Chondrocyte (in vitro differentiated cells): ENCODE measurements around the gene COL4A2. TPM values are rescaled to one million over a fixed set of nuclear protein-coding genes. Genes with fewer than 3 reads are reported as not detected.

ENCODE experiments used
- DNase-seq: peaks from one replicate; pipeline ENCODE4 v3.0.0; 2021; ENCODE audit warnings: mixed read lengths, low spot score
- H3K27ac Mint-ChIP-seq: one replicate; pipeline ENCODE4 v1.8.0; 2021; ENCODE audit warnings: mild to moderate bottlenecking, moderate library complexity, mixed read lengths; ENCODE audit not compliant: unreplicated experiment
- H3K27me3 Mint-ChIP-seq: 2 replicates; pipeline ENCODE4 v1.8.0; 2021; ENCODE audit warnings: low read depth, mixed read lengths
- H3K36me3 Mint-ChIP-seq: 2 replicates; pipeline ENCODE4 v1.8.0; 2021; ENCODE audit warnings: low read depth, mixed read lengths
- H3K4me1 Mint-ChIP-seq: 2 replicates; pipeline ENCODE4 v1.8.0; 2021; ENCODE audit warnings: low read depth, mild to moderate bottlenecking, mixed read lengths
- H3K4me3 Mint-ChIP-seq: one replicate; pipeline ENCODE4 v1.8.0; 2021; ENCODE audit warnings: mild to moderate bottlenecking, moderate library complexity, mixed read lengths; ENCODE audit not compliant: unreplicated experiment
- H3K9me3 Mint-ChIP-seq: 2 replicates; pipeline ENCODE4 v1.8.0; 2021; ENCODE audit warnings: low read depth, mixed read lengths
- total RNA-seq: library from RNA; stranded (reverse); gene quantifications from 3 replicates; pipeline ENCODE4 v1.2.1, GENCODE V29; 2021
- TF ChIP-seq, protein P1 (sequence below): fragments of 200-600 bp; sonication (generic); IDR thresholded peaks from 2 replicates; pipeline ENCODE4 v1.5.0; 2021; ENCODE audit warnings: antibody characterized with exemption, mild to moderate bottlenecking, moderate library complexity

COL4A2 gene
- total RNA-seq, 1 donor from 2014 or later = 2,366 TPM

DNA sequence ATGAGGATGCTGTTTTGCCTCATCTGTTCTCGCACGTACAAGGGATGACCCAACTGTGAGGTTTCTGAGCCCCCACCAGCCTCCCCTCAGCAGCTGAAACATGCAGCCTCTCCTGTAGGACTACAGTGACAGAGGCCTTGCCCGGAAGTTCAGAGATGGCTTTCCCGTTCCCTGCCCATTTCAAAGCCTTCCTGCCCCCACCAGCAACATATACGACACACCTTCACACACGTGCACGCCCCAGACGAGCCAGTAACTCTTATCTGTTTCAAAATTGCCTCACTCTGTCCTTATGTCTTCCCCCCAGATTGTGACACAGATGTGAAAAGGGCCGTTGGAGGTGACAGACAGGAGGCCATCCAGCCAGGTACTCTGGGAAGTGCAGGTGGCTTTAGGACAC lies 158.6 kb downstream of the COL4A2 start:
- H3K9me3 Mint-ChIP-seq = no peaks in the 10 kb centered on the region
- TF ChIP-seq, protein P1, sequence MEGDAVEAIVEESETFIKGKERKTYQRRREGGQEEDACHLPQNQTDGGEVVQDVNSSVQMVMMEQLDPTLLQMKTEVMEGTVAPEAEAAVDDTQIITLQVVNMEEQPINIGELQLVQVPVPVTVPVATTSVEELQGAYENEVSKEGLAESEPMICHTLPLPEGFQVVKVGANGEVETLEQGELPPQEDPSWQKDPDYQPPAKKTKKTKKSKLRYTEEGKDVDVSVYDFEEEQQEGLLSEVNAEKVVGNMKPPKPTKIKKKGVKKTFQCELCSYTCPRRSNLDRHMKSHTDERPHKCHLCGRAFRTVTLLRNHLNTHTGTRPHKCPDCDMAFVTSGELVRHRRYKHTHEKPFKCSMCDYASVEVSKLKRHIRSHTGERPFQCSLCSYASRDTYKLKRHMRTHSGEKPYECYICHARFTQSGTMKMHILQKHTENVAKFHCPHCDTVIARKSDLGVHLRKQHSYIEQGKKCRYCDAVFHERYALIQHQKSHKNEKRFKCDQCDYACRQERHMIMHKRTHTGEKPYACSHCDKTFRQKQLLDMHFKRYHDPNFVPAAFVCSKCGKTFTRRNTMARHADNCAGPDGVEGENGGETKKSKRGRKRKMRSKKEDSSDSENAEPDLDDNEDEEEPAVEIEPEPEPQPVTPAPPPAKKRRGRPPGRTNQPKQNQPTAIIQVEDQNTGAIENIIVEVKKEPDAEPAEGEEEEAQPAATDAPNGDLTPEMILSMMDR = no peak
- peaks cover 8% of the 10 kb centered on the region for H3K4me1 Mint-ChIP-seq
- no peak for DNase-seq
- H3K36me3 Mint-ChIP-seq = peaks cover 62% of the 10 kb centered on the region
- H3K27ac Mint-ChIP-seq = peak overlapping the region; percentile 75
- H3K27me3 Mint-ChIP-seq = no peaks in the 10 kb centered on the region
- no peak overlapping the region for H3K4me3 Mint-ChIP-seq

DNA sequence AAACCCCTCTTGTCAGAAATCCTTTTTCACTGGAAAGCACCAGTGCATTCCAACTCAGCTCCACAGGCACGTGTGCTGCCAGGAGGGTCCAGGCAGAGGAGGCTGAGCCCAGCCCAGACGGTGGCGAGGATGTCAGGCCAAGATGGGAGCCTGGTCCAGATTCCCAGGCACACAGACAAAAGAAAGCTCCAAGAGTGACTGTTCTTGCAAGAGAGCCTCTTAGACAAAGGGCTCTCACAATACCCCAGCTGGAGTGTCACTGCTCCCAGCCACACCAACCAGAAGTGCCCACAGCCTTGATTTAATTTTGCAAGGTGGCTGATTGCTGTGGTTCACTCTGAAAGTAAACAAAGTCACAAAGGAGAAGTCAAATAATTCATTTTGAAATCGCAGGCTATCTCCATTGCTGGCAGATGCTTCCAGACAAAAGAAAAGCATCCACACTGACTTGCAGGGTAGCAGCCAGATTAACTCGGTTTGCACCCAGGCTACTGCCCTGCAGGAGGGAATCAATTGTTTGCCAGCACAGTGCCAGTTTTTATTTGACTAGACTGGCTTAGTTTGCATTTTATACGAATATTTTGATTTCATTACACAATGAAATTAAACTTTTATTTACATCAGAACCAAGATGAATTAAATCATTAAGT lies 159.3 kb downstream of the COL4A2 start:
- DNase-seq = no peak
- Mint-ChIP-seq H3K9me3 (no peaks in the 10 kb centered on the region), H3K27ac (no peak overlapping the region), H3K36me3 (peaks cover 64% of the 10 kb centered on the region), H3K4me1 (peaks cover 10% of the 10 kb centered on the region), H3K4me3 (no peak overlapping the region), H3K27me3 (no peaks in the 10 kb centered on the region)
- TF ChIP-seq, protein P1 = no peak

DNA sequence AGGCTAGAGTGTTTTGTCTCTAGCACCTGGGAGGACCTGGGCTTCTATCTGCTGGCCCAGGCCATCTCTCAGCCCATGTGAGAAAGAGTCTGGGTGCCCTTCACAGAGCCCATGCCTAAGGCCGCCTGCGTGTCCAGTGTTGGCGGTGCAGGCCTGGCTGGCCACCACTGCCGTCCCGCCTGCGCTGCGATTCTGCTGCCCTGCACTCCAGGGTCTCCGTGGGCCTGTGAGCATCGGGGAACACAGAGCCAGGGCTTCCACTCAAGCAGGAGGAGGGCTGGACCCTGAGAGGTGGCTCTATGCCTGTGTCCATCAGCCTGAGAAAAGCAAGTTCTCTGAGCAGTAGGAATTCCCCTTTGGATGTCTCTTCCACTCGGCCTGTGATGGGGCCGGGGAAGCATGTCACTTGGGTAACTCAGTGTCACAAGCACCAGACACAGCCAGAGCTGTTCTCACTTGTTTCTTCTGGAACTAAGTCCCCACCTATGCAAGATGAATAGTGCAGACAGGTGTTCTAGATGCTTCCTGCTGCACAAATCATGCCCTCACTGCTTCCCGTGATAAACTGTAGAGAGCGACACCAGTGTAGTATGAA lies 160.5 kb downstream of the COL4A2 start:
- TF ChIP-seq, protein P1 = no peak
- Mint-ChIP-seq H3K4me1 (peaks cover 15% of the 10 kb centered on the region), H3K4me3 (no peak overlapping the region), H3K27ac (peak overlapping the region; percentile 41), H3K27me3 (no peaks in the 10 kb centered on the region), H3K36me3 (peaks cover 60% of the 10 kb centered on the region), H3K9me3 (no peaks in the 10 kb centered on the region)
- DNase-seq = no peak

DNA sequence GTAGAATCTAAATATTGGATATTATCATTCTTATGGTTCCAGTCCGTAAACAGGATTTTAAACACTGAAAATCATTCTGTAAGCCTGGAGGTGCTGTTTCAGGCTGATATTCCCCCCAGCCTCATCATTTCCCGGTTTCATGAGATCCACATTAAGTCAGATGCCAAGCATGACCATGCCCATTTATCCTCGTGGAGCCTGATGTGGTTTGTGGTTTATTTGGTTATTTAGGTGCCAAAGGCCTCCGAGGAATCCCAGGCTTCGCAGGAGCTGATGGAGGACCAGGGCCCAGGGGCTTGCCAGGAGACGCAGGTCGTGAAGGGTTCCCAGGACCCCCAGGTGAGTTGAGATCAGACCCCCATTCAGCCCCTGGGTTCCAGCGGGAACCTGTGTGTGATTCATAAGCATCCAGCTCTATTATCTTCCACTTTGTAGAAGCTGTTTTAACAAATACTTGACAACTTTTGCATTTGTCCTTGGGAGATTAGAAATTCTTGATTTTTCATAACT lies 162.0 kb downstream of the COL4A2 start:
- TF ChIP-seq, protein P1 = no peak
- Mint-ChIP-seq H3K27ac (peak overlapping the region; percentile 80), H3K9me3 (no peaks in the 10 kb centered on the region), H3K27me3 (no peaks in the 10 kb centered on the region), H3K4me1 (peaks cover 9% of the 10 kb centered on the region), H3K4me3 (no peak overlapping the region), H3K36me3 (peaks cover 54% of the 10 kb centered on the region)
- DNase-seq = no peak

DNA sequence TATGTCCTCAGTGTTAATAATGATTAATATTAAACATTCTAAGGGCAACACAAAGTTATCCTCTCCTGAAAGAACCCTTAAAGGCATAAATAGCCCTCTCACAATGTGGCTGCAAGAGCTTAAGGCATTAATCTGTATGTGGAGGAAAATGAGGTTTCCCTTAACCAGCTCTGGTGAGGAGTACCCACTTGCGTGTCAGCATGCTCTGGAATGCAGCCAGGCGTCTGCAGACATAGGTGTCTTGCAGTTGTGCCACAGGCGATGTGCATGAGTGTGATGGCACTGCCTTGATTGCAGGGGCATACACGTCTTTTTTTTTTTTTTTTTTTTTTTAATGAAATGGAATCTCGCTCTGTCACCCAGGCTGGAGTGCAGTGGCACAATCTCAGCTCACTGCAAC lies 162.5 kb downstream of the COL4A2 start:
- Mint-ChIP-seq H3K9me3 (no peaks in the 10 kb centered on the region), H3K27me3 (no peaks in the 10 kb centered on the region), H3K4me3 (no peak overlapping the region), H3K27ac (no peak overlapping the region), H3K36me3 (peaks cover 59% of the 10 kb centered on the region), H3K4me1 (peaks cover 9% of the 10 kb centered on the region)
- no peak for DNase-seq
- TF ChIP-seq, protein P1 = no peak
